COLO668 (cell line): Measurements from ENCODE around the gene RHOC.
A peak's percentile ranks its signal among the peaks of the same experiment; 100 is the strongest.

ENCODE experiments used
- DNase-seq: peaks from one replicate; lab custom pipeline; 2025; ENCODE audit not compliant: unreplicated experiment; lab: John Stamatoyannopoulos, UW

Gene RHOC

DNA sequence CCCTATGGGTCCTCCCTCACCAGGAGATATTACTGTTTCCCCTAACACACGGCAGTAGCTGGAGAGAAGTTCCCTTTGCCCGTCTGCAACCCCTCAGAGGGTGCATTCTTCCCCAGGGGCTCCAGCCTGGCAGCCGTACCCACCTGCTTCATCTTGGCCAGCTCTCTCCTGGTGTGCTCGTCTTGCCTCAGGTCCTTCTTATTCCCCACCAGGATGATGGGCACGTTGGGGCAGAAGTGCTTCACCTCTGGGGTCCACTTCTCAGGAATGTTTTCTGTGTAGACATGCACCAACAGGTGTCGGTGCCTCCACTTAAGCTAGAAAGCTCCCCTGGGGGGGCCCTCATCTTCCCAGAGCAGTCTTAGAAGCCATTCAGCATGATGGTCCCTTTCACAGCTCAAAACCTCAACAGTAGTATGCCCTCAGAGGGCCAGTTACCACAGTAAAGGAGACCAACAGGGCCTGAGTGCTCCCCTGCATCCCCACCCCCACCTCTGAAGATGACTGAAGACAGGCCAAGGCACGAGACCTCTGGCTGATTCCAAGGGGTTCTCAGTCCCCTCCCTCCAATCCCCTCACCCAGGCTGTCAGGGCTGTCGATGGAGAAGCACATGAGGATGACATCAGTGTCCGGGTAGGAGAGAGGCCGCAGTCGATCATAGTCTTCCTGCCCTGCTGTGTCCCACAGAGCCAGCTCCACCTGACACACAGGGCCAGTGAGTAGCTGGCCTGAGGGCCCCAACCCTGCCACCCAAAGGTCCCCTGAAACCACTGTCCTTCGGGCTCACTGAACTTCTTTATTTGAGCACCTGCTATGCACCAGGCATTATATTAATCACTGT is 4.3 kb downstream of the RHOC start:
- no peak for DNase-seq

DNA sequence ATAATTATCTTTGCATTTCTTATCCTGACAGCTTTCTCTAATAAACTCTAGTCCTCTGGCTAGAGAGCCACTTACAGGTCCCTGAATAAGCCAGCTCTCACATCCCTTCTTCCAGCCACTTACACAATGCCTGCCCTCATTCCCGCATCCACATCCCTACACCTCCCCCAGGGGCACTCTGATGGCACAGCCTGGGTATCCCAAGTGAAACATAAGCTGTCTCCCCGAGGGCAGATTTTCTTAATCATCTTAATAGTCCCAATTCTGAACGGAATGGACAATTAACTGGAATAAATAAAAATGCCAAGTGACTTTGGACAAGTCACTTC is 4.9 kb downstream of the RHOC start:
- no peak for DNase-seq

DNA sequence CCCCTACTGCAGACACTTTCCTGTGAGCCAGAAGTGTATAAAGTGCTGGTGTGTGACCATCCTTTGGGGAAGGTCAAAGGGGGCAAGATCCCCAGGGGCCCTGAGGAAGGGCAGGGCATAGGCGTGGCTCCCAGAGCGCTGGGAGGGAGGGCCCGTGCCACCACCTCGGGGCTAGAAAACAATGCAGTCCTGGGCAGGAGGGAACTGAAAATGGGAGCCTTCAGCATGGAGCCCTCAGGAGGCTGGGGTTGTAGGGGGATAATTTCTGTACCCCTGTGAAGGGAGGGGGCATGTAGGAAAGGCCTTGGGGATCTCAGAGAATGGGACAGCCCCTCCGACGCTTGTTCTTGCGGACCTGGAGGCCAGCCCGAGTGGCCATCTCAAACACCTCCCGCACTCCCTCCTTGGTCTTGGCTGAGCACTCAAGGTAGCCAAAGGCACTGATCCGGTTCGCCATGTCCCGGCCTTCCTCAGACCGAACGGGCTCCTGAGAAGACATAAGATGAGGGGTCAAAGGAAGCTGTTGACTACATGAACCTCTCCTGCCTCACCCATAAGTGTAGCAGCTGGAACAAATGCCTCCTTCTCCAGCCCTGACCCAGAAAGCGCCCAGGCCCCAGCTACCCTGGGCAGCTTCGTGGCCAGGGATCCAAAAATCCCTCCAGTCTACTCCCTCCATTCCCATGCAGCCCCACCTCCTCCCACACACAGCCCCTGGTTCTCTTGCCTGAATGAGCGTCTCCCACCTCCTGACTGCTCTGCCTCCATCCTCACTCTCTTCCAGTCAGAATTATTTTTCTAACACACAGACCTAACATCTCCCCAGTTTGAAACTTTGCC is 5.5 kb downstream of the RHOC start:
- no peak for DNase-seq

DNA sequence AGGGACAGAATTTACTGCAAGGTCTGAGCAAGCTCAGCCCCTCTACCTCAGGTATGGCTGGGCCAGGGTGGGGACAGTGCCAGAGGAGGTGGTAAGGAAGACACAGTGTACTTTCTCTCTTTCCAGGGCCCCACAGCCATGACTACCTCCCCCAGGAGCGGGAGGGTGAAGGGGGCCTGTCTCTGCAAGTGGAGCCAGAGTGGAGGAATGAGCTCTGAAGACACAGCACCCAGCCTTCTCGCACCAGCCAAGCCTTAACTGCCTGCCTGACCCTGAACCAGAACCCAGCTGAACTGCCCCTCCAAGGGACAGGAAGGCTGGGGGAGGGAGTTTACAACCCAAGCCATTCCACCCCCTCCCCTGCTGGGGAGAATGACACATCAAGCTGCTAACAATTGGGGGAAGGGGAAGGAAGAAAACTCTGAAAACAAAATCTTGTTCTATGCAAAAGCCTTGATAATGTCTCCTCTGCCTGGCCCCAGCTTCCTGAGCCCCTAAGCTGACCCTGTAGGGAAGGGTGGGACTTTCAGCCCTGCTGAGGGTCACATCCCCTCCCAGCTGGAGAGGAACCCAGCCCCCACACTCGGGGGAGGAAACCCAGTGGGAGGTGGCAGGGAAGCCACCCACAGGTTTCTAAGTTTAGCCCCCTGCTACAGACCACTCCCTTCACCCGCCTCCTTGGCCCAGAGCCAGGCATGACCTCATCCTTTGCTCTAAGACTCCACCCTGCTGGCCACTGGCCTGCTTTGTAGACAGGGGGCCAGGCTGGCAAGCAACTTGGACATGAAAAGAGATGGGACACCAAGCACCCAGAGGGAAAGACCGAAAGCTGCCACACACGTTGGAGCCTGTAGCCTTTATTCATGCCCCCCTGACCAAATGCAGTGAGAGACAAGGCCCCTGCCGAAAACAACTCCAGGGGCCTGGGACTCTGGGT is 6.4 kb downstream of the RHOC start:
- peak; percentile 94 for DNase-seq

DNA sequence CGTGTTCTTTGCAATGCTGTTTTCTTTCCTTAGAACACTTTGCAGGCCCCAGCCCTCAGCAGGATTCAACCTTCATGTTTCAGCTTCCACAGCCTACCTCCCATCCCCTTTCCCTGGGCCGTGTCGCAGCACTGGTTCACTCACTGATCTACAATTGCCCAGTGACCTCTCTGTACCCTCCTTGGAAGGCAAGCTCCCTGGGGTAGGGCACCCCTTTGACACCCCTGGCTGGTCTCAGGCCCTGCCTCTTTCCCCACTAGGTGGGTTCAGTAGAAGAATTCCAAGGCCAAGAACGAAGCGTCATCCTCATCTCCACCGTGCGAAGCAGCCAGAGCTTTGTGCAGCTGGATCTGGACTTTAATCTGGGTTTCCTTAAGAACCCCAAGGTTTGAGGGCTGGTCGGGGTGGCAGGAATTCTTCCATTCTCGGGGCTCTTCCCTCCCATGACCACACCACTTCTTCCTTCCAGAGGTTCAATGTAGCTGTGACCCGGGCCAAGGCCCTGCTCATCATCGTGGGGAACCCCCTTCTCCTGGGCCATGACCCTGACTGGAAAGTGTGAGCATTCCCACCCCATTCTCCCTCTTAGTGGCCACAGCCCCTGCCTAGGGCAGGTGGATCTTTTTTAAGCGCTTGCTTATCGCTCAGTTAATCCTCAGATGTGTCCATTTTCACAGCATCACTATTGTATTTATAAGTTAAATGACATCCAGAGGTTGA is 7.3 kb downstream of the RHOC start:
- DNase-seq = no peak

DNA sequence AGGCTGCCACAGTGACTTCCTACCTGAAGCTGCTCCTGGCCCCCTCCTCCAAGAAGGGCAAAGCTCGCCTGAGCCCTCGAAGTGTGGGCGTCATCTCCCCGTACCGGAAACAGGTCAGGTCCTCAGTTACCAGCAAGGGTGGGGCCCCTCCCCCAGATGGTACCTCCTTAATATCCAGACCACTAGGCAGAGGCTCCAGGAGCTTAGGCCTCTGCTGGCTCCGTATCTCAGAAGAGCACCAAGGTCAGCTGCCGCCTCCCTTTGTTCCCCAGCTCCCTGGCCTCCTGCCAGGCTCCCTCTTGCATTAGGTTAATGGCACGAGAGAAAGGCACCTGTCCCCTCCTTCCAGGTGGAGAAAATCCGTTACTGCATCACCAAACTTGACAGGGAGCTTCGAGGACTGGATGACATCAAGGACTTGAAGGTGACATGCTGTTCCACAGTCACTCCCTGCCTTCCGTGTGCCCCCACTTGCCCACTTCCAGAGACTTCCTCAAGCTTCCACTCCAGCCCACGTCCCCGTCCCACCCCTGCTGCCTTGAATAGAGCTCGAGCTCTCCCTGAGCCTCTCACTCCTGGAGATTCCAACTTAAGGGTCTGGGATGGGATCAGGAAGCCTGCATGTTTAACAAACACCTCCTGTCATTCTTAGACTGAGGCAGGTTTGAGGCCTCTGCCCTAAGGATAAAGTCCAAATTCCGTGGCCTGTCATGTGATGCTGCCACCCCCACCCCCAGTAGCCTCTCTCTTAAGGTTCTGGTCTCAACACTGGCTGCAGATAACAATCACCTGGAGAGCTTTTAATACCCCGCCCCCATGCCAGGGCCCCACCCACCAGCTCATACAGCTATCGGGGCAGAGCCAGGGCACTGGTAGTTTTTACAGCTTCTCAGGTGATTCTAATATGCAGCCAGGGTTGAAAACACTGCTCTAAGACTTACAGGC is 8.3 kb downstream of the RHOC start:
- peak; percentile 94 for DNase-seq

DNA sequence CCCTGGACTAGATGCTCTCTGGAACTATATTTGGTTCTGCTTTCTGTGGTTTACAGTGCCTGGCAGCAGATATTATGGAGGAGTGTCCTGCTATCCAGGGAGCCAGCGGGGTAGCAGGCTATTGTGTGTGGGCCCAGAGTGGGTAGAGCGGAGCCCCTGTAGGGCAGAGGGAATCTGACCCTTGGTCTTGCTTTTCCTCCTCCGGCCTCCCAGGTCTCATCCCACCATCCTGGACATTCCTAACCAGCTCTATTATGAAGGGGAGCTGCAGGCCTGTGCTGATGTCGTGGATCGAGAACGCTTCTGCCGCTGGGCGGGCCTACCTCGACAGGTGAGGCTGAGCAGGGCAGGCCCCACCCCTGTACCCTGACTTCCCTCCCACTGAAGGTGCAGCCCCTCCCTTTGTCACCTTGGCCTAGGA is 9.1 kb downstream of the RHOC start:
- DNase-seq = no peak

DNA sequence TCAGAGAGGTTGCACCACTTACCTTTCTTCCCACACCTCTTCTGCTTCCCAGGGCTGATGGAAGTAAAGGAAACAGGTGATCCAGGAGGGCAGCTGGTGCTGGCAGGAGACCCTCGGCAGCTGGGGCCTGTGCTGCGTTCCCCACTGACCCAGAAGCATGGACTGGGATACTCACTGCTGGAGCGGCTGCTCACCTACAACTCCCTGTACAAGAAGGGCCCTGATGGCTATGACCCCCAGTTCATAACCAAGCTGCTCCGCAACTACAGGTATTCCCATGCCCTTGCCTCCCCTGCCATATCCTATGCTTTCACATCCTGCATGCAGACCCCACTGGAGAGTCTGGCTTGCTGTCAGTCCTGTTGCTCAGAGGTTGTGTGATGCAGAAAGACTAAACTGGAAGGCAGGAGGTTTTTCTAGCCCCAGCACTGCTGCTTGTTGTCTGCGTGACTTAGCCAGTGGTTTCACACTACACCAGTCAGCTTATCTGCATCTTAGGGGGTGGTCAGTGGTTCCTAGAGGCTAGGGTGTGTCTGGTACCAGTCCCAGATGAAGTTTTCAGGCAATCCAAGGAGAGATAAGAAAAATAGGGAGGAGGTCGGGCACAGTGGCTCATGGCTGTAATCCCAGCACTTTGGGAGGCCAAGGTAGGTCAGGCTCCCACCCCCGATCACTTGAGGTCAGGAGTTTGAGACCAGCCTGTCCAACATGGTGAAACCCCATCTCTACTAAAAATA is 10.2 kb downstream of the RHOC start:
- DNase-seq = no peak

DNA sequence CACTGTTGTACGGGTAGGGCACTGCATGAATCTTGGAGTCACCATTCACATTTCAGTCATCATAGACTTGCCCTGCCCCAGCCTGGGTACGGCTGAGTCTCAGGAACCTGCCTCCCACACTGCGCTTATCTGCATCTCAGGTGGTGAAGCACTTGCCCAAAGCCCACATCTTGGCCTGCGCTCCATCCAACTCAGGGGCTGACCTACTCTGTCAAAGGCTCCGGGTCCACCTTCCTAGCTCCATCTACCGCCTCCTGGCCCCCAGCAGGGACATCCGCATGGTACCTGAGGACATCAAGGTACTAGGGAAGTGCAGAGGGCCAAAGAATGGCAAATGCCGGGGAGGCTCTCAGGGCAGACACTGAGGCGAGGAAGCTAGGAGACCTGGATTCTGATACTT is 11.7 kb downstream of the RHOC start:
- no peak for DNase-seq

DNA sequence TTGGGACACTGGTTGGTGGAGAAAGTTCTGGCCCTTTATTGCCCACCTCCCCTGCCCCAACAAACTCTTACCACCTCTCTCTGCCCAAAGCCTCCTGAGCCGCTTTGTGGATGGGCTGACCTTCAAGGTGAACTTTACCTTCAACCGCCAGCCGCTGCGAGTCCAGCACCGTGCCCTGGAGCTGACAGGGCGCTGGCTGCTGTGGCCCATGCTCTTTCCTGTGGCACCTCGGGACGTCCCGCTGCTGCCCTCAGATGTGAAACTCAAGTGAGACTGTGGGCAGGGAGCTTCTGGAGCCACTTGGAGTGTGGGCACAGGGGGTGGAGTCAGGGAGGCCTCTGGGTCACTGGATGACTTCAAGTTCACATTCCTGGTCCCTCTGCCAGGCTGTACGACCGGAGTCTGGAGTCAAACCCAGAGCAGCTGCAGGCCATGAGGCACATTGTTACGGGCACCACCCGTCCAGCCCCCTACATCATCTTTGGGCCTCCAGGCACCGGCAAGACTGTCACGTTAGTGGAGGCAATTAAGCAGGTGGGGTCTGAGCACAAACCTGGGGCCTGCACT is 12.5 kb downstream of the RHOC start:
- no peak for DNase-seq

DNA sequence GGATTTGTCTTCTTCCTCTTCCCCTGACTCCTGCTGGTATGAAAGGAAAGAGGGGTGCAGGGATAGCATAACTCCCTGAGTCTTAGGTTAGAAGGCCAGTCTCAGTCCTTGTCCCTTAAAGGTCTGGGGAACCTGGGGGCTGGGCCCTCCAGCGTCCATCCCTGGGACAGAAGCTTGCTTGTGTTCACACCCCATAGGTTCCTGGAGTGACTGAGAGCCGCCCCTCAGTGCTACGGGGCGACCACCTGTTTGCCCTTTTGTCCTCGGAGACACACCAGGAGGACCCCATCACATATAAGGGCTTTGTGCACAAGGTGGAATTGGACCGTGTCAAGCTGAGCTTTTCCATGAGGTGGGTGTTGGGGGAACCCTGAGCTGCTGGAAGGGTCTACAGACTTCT is 13.1 kb downstream of the RHOC start:
- no peak for DNase-seq

DNA sequence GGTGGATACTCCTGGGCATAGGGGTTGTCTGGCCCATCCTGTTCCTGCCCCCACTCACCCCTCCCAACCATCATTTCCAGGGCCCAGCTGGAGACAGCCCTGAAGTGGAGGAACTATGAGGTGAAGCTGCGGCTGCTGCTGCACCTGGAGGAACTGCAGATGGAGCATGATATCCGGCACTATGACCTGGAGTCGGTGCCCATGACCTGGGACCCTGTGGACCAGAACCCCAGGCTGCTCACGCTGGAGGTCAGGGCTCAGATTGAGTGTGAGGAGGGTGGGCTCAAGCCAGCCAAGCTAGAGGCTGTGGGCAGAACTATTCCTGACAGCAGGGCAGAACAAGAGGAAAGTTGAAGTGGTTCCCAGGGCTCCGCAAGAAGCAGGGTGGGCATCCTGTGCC is 14.2 kb downstream of the RHOC start:
- DNase-seq = no peak

DNA sequence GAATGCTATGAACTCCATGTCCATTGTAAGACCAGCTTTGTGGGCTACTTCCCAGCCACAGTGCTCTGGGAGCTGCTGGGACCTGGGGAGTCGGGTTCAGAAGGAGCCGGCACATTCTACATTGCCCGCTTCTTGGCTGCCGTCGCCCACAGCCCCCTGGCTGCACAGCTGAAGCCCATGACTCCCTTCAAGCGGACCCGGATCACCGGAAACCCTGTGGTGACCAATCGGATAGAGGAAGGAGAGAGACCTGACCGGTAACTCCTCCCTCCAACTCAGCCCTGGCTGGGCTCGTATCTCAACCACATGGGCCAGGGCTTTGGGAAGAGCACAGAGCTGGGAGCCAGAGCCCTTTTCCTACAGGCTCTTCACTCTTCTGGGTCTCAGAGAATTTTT is 17.1 kb downstream of the RHOC start:
- no peak for DNase-seq

DNA sequence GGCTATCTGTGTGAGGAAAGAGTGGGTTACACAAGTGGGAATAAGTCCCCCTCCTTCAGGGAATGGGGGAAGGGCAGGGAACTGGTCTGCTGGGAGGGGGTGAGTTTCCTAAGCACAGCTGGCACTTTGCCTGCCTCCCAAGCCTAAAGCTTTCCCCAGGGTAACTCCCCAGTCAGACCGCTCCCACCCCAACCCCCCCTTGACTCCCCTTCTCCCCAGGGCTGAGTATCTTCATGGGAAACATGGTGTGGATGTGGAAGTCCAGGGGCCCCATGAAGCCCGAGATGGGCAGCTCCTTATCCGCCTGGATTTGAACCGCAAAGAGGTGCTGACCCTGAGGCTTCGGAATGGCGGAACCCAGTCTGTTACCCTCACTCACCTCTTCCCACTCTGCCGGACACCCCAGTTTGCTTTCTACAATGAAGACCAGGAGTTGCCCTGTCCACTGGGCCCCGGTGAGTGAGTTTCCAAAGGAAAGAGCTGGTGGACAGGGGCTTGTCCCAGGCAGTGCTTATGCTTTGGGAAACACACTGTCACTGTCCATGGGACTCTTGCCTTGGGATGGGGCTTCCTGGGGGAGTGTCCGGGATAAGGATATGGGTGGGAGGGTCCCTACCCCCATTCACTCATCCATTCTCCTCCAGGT is 17.6 kb downstream of the RHOC start:
- DNase-seq = no peak

DNA sequence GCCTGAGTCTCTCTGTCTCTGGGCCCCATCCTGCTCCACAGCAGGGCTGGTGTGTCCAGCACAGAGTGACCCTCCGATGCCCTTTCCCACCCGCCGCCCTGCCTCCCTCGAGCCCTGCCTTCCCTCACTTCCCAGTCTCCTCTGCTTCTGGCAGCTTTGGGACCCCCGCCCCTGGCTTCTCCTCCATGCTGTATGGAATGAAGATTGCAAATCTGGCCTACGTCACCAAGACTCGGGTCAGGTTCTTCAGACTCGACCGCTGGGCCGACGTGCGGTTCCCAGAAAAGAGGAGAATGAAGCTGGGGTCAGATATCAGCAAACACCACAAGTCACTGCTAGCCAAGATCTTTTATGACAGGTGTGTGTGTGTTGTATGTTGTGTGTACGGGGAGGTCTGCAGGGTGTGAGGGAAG is 18.1 kb downstream of the RHOC start:
- no peak for DNase-seq

DNA sequence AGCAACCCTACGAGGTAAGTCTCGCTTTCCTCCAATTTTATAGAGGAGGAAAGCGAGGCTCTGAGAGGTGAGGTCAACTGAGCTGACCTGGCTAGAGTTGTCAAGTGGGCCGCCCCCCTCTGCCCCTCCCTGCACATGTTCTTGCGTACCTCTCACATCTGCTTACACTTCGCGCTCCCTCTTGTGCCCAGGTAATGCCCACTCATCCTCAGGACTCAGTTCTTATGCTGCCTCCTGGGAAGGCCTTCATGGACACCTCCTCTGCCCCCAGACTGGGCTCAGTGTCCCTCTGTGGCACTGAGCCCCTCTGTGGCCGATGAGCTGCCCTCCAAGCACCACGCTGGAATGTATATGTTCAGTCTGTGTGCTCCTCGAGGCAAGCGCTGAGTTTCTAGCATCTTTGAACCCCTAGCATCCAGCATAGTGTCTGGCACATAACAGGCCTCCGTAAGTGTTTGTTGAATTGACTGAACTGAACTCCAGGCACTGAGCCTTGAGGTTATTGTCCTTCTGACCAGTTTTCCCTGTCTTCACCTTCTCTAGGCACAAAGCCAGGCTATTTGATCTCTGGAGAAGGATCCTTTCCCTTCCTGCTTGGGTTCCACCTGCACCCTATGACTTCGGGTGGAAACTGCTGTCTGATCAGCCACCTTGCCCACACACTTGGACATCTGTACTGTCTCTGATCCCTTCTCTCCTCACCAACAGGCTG is 19.0 kb downstream of the RHOC start:
- no peak for DNase-seq

DNA sequence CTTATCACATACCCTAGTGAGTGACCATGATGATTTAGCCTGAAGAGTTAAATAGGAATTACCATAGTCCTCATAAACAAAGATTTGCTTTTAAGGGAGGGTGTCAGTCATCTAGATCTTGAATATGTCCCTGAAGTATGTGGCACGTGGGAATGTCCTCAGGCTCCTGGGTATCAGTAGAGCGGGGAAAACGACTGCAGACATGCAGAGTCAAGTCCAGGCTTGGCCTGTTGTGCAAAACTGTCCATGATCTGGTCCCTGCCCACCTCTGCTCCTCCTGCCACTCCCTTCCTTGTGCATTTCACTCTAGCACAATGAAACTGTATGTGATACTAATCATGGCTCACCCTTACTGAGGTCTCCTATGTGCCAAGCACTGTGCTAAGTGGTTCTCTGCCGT is 19.6 kb downstream of the RHOC start:
- no peak for DNase-seq
